Lower leg skin (tissue), 3 donors: Measurements from ENCODE around the gene STX11.

ENCODE experiments used
- POLR2A ChIP-seq, 2 donors: fragments of 450-650 bp; IDR thresholded peaks; one replicate each; pipeline ENCODE4 v1.6.1; 2016 to 2017; ENCODE audit warnings: antibody characterized with exemption in 2 of 2, mild to moderate bottlenecking in 1 of 2, moderate library complexity in 1 of 2
- TF ChIP-seq, protein P1 (sequence below), 3 donors: fragments of 450-650 bp; IDR thresholded peaks; one replicate each; pipeline ENCODE4 v1.5.1; 2016; ENCODE audit warnings: antibody characterized with exemption in 3 of 3, mild to moderate bottlenecking in 3 of 3, moderate library complexity in 2 of 3

DNA sequence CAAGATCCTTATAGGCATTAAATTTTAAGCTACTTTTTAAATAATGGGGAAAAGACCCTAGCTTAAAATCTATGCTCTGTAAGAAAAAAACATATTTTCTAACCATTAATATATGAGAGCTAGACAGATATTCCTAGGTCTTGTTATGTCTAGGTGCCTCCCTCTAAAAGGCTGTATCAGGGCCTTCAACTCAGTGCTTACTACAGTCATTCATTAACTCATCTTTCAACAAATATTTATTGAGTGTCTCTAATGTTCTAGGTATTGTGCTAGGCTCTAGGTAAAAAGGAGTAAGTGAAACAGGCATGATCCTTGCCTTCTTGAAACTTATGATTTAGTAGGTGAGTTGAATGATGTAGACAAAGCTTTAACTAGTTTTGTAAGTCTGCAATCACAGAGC lies 6.4 kb upstream of the STX11 start:
- TF ChIP-seq, protein P1, sequence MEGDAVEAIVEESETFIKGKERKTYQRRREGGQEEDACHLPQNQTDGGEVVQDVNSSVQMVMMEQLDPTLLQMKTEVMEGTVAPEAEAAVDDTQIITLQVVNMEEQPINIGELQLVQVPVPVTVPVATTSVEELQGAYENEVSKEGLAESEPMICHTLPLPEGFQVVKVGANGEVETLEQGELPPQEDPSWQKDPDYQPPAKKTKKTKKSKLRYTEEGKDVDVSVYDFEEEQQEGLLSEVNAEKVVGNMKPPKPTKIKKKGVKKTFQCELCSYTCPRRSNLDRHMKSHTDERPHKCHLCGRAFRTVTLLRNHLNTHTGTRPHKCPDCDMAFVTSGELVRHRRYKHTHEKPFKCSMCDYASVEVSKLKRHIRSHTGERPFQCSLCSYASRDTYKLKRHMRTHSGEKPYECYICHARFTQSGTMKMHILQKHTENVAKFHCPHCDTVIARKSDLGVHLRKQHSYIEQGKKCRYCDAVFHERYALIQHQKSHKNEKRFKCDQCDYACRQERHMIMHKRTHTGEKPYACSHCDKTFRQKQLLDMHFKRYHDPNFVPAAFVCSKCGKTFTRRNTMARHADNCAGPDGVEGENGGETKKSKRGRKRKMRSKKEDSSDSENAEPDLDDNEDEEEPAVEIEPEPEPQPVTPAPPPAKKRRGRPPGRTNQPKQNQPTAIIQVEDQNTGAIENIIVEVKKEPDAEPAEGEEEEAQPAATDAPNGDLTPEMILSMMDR (IDR thresholded peaks at IDR 0.05): no peak
- TF ChIP-seq POLR2A (IDR thresholded peaks at IDR 0.05): no peak
